NOMO-1 (cell line): ENCODE measurements around the gene FLRT2.

ENCODE experiments used
- DNase-seq, 2 experiments: peaks; one replicate each; lab custom pipeline; 2025; ENCODE audit not compliant: unreplicated experiment in 2 of 2; lab: John Stamatoyannopoulos, UW

FLRT2 gene

DNA sequence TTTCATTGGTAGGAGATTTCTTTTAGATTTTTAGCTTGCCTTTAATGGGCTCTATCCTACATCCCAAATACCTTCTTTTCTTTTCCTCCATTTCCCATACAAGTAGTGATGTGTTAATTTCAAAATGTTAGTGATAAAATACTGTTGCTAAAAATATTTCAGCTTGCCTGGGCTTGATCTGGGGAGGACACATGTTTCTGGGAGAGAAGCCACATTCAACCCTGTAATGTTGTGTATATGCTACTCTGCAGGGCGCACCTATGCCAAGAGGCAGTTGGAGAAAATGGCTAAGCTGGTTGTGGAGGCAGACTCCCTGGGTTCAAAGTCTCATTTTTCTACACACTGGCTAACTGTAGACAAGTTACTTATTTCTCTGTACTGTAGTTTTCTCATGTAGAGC, 26.3 kb downstream of the FLRT2 start:
- no peak for DNase-seq

DNA sequence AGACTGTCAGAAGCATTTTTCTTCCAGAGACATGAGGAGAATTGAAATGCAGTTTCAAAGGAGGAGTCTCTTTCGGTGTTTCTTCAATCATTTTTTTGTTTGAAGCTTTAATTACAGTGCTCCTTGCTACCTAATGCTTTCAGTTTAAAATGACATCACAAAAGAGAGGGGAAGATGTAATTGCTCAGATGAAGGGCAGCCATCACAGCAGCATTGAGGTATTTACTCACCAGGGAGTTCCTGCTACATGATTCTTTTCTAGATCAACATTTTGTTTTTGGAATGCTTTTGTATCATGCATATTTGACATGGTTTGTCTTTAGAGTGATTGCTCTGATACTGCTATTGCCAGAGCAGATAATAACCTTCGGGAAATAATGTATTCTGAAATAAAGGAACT, 28.6 kb downstream of the FLRT2 start:
- no peak for DNase-seq

DNA sequence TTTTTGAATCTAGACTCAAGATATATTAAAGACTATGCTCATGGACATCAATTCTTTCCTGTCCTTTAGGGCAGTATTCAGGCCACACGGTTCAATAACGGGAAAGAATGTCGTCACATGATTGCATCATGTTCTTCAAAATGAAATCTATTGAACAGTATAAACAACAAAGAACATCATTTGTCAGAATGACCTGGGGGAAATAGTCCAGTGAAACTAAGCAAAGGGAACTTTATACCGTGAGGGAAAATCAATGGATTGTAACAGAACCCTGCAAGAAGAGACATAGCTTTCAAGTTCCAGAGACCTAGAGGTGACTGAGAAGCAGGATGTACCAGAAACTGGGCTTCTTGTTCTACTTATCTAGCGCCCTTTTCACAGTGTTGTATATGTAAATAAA, 32.7 kb downstream of the FLRT2 start:
- DNase-seq = no peak

DNA sequence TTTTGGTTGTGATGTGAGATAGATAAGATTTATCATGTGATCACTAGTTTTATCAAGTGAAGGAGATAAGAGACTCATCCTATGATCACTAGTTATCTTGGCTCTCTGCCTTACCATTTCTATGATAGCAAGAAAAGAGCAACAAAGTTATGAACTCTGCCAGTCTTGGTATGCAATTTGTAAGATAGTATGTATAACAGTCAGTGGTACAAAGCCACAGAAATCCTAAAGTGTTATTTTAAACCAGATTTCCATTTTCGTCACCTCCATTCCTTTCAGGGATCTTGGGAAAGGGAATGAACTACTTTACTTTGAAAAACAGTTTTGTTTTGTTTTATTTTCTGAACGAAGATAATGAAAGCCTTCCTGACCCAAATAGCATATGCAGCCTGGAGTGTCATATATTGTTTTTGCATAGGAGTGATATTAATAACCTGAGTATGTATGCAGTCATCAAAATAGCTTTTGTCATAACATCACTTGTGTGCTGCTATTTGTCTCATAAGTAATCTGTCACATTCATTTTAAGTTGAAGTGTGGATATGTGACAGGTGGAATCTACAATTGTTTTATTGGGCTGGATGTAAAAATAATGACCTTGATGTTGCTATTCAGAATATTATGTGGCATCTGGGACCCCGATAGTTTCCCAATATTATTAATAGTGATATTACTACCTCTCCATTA, 35.0 kb downstream of the FLRT2 start:
- DNase-seq = no peak

DNA sequence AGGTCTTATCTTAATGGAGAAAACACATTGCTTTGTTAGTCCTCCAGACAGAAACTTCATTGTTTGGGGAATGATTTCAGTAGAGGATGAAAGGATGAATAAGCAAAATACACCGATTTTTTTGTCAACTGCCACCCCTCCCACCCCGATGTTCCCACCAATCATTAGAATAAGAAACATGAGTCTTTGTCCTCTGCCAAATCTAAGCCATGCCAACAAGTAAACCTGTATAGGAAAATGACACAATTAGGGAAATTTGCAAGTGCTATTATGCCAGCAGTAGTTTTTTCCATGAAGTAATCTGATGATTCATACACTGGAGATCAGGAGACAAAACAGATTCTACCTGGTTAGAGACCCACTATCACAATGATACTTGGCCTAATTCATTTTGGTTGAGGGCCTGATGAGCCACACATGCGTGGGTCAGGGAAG, 35.9 kb downstream of the FLRT2 start:
- no peak for DNase-seq

DNA sequence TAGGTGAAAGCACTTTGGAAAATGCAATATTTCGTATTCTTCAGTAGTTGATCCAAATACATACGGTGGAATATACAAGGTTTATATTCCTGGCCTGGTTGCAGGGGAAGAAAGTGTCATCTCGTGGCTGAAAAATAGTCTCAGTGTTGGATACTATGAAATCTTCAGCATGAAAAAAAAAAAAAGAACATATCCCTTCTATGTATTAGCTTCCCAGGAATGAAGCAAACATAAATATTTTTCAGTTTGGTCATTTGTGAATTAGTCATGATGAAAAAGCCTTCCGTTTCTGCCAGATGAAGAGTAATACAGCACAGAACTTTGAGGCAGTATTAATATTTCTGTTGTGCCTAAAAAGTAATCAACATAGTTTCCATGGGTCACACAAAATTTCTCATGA, 36.7 kb downstream of the FLRT2 start:
- DNase-seq = no peak

DNA sequence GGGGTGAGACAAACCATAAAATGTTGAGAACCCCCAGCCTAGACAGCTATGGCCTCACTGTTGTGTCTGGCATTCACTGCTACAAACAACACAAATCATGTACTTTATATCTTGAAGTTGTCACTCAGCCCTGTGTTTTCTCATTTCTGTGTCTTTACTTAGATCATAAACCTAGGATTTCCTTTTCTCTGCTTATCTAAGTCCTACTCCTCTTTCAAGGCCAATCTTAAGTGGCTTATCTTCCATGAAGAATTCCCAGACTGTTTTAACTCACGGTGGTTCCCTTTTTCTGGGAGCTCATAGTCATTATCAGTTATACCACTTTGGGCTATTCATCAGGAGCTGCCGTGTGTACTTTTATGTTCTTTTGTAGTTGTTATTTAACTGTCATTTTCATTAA, 42.1 kb downstream of the FLRT2 start:
- no peak for DNase-seq

DNA sequence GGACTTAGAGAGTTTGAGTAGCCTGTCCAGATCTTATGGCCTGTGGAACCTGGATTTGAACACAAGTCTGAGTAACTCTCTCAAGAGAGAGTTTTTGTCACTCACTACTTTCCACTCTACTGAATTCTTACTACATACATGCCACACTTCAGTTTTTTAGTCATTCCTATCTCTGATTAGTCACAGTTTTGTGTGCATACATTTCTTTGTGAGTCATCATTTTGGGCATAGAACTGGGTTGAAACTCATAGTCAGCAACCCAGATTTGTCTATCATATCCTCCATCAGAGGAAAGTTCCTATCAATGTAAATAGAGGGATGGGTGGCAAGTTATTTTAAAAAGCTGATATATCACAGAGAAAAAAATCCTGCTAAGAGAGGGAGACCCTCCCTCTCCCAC, 42.9 kb downstream of the FLRT2 start:
- DNase-seq = no peak

DNA sequence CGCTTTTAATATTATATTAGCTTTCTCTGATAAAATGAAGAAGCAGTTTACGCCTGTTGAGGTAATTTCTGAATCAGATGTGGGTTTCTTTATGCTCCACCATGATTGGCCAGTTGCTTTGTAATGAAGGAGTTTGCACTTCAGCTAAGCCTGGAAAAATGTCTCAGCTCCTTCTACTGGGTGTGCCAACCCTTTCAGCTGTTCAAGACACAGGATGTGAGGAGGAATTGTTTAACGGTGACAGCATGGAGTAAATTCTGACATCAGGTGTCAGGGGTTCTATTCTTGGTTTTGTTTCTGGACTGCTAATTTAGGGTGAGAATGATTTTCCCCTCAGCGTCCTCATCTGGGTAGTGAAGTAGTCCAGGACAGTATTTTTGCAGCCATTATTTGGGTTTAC, 43.5 kb downstream of the FLRT2 start:
- no peak for DNase-seq

DNA sequence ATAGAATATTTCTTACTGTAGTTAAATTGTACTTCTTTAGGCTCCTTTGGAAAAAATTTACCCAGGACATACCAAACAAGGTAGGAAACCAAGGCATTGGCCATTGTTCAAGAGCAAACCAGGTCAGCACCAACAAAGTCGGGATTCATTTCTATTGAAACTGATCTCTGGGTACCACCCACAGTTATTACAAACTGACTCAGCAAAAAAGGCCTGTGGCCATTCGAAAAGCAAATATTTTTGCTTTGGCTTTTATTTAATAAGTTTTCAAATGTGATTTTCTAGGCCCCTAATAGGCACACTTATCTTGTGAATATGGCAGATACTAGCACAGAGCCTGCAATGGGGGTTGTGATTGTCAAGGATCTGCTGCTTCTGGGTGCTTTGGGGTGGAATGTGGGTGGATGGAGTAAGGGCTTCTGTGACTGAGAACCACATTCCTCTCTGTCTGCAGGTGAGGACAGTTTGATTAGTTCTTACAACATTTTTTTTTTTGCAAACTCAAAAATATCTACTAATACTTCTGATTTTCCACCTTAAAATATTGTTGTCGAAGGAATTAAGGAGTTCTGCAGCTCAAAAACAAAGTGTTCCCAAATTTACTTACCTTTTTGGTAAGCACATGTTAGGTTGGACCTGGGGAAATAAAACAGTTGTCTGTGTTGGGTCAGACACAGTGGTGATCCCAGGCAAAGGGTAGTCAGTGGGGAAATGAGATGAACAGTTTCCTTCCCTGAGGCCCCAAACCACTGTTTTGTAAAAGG, 45.1 kb downstream of the FLRT2 start:
- DNase-seq = no peak

DNA sequence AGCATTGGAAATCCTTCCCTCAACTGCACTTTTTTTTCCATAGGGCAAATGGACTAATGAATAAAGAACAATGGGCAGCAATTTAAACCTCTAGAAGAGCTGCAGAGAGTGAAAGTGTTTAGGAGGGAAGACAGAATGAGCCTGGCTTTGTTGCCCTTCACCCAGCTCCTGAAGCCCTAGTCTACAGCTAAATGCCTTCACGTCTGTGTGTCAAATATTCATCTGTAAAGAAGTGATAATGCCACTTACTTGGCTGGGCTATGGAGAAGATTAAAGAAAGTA, 45.6 kb downstream of the FLRT2 start:
- DNase-seq = no peak

DNA sequence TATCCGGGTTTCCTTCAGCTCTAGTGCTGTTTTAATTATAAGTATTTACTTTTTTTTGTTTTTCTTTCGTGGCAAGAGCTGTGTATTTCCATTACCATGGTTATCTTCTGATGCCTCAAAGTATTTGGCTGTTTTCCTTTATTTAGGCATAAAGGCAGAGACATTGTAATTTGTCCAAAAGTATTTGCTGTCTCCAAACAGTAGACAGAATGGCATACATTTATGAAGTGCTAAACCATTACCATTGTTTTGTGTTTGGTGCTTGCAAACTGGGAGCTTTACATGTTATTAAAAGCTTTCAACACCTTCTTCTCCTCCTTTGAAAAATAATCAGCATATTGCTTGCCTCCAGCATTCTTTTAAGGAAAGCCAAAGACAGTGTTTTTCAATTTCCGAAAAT, 46.3 kb downstream of the FLRT2 start:
- no peak for DNase-seq

DNA sequence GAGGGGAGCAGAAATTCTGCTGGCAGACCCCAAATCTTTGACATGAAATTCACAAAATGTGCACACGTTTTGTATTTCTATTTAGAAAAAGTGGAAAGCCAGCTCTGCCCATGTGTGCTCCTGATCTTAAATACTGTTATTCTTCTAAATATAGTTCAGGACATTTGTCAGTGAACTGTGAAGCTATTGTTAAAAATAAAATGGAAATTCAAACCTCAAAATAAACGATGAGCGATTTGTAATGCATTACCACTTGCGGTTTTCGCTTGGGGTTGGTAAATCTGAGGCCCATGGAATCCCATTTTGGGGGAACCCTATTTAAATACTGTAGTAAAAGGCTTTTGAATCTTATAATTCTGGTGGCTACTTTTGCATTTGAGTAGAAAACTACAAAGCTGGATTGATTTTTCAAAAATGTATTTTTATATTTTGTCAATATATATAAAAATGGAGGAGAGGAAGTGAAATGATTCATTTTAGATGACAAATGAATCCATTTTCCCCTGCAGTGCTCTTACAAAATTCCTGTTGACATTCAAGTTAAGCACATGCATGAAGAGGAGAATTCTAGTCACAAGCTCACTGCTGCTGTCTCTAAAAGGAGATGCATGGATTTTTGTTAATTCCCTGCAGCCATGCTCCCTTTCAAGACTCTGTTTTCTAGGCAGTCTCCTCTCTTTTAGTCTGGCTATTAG, 47.1 kb downstream of the FLRT2 start:
- no peak for DNase-seq

DNA sequence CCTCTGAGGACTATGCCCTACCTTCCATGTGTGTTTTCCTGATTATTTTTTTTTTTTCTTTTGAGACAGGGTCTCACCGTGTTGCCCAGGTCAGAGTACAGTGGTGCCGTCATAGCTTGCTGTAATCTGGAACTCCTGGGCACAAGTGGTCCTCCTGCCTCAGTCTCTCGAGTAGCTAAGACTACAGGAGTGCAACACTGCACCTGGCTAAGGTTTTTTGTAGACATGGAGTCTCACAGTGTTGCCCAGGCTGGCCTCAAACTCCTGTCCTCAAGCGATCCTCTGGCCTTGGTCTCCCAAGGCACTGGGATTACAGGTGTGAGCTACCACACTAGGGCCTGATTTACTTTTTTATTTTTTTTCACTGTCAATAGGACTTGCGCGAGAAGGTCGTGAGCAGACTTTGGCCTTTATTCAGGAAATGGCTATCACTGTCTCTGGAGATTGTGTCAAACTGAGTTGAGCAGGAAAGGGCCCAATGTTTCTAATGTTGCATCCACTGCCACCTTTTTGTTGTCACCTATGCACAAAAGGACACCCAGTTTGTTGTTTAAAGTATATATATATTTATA, 47.7 kb downstream of the FLRT2 start:
- no peak for DNase-seq

DNA sequence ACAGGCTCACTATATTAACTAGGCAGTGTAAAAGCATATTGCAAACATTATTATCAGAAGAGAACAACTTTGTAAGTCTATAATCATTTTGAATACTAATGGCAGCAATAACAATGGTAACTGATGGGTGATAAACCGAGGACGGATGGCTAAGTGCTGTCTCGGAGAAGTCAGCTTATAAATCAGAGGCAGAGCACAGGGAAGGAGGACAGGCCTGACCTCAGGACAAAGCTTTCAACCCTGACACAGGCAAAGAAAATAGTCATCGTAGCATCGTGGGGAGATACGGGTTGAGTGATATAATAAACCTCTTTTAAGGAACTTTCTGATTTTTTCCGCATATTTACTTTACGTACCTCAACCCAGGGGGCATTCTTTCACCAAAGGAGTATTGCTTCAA, 48.4 kb downstream of the FLRT2 start:
- DNase-seq = no peak

DNA sequence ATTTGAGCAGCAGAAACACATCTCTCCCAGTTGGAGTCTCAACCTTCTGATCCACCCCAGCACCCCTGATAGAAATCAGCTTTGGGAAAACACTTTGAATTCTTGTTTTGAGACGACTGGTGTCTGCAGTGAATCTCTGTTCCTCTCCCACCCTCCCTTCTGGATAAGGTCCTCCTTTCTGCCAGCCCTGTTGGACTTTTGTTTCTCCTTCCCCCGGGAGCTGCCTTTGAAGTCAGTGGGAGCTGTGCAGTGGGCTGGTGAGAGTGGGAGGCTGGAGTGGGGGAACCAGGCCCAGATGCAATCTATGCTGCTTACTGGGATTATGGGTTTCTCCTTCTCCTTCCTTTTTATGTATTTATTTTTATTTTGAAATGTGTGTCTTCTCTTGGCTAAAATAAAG, 49.0 kb downstream of the FLRT2 start:
- DNase-seq = no peak

DNA sequence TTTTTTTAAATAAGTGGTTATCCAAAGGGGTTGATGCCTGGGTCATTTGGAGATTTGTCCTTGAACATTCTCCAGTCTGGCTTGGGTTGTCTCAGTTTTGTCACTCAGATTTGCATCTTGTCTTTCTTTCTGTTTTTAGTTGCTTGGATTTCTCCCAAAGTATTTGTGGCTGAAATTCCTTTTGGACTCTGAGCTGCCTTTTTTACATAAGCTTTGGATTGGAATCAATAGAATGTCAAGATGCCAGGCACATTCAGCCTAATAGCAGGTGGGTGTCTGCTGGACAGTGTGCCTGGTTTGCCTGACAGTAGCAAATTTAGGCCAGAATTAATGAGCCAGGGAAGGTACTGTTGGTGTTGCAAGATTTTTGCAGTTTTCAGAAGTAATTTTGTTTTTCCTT, 50.0 kb downstream of the FLRT2 start:
- no peak for DNase-seq

DNA sequence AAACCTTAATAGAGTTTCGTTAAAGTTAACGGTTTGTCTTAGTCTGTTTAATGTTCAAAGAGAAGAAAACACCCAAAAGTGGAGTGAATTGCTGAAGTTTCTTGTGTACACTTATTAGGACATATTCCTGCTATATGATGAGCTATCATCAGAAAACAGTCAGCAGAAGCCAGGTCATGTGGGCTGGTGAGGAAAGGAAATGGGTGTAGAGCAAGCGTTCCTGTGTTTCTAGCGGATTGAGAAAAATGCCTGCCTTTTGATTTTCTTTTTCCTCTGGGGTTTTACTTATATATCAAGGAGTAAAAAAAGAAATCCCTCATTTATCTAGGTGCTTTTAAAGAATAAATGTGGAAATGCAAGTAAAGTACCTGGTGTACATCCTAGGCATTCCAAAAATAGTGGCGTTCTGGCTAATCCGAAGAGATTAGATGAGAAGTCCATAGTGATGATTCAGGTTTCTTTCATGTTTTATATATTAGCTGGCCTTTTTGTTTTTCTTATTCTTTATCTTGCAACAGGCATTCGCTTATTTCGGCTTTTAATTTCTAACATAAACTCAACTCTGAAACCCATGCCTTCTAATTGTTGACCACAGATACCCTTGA, 50.7 kb downstream of the FLRT2 start:
- DNase-seq = no peak

DNA sequence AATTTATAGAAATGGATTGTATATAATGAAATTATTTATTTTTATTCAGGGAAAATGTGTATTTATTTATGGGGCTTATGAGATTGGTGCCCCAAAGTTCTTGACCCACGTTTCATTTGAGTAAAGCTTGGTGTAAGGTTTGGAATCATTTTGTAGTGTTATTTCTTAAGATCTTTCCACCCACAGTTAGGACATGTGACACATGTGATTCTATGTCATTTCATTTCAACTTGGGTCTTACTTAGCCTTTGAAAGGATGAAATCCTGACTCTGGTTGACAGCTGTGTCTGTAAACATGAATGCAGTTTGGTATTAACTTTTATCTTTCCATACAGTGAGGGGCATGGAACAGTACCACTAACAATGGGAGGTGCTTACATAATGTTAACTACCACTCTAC, 51.7 kb downstream of the FLRT2 start:
- DNase-seq = no peak

DNA sequence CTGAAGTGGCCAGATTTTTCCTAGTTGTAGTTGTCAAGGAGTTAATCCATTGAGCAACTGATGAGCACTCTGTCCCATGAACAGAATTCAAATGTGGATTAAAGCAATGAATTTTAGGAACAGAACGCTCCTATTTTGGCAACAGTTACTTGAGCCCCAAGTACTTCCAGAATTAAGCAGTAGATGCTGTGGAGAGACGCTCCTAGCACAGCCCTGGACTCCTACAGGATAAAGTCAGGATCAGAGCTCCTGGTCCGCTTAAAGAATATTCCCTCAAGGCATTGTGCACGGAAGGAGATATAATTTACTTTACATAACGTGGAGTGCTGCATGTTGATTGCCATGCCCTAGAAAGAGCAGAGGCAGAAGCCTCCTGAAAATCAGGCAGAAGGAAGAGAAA, 53.4 kb downstream of the FLRT2 start:
- DNase-seq = no peak

DNA sequence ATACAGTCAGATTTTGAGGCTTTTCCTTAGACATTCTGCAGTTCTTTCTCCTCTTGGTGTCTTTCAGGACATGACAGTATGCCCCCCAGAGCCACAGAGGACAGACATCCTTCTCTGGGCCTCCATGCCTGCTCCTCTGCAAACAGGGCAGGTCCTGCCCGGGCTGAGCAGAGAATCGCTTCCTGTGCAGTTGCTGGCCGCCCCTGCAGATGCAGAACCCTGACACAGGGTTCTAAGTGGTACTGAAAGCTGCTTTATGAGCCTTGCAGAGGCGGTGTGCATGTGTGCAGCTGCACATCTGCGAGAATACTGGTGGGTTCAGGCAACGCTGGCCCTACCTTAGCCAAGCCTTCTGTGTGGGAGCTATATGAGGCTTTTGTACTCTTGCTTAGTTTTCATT, 54.5 kb downstream of the FLRT2 start:
- no peak for DNase-seq
